Measurements from ENCODE around the gene HEXB.
A peak's percentile ranks its signal among the peaks of the same experiment; 100 is the strongest.
"Not testable (repeated sequence)": the region's sequence is repeated elsewhere in the genome, so short reads cannot be mapped to it uniquely, and the experiment has no call there.

The HEXB gene

GRCh38 chr5:74660140-74660539 is 24.9 kb upstream of the HEXB start:
- no peak for DNase-seq

DNA sequence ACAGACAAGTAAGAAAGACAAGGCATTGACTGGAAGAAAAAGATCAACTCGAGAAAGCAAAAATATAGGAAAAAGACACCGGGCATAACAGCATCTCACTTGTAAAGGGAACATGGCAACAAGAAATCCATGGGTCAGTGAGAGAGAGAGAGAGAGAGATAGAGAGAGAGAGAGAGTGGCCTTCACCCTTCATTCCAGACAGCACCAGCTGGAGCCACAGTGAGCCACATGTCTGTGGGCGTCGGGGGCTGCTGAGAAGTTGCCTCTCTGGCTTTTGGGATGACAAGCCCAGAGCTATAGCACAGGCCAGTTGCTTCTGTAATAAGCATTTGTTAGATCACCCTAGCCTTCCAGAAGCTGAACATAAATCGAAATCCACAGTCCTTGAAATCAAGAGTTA is 24.2 kb upstream of the HEXB start:
- no peak for DNase-seq

- no peak for DNase-seq
These were observed 20.5 kb upstream of the HEXB start for GRCh38 chr5:74664551-74664950.

- no peak for DNase-seq
These were observed 19.8 kb upstream of the HEXB start for GRCh38 chr5:74665273-74665672.

DNA sequence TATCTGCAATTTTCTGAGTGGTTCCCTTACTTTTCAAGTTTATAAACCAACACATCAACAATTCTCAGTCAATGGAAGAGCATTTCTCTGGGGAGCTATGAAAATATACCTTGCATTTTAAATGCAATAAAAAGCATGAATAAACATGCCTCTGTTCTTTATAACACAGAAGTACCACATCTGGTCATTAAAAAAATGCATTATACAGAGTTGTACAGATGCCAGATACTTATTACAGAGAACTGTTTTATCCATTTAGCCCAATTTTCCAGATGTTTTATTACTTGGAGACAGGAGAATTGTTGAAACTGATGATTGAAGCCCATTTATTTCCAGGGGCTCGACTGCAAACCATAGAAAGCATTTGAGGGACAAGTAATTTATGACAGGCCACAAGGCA is 19.2 kb upstream of the HEXB start:
- no peak for DNase-seq

GRCh38 chr5:74667396-74667795 is 17.6 kb upstream of the HEXB start:
- no peak for DNase-seq

DNA sequence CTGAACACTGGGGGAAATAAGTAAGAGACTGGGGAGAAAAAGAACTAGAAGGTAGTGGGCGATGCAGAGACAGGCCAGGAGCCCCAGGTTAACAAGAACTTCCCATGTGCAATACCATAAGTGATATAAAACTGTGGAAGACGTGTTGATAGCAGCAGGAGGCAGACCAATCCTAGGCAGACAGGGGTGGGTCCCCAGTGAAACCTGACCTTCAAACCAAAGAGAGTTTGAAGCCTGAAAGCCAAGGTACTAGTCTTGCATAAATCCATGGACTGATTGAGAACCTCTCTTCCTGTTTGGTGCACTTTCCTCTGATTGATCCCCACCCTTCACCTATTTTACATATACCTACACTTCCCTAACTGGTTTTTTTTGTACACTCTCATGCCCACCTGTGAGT is 15.2 kb upstream of the HEXB start:
- no peak for DNase-seq

- no peak for DNase-seq
These were observed 14.5 kb upstream of the HEXB start for GRCh38 chr5:74670396-74671038.

GRCh38 chr5:74672215-74672877 is 12.7 kb upstream of the HEXB start:
- DNase-seq = peak in 1 of 2 experiments; percentile 5

DNA sequence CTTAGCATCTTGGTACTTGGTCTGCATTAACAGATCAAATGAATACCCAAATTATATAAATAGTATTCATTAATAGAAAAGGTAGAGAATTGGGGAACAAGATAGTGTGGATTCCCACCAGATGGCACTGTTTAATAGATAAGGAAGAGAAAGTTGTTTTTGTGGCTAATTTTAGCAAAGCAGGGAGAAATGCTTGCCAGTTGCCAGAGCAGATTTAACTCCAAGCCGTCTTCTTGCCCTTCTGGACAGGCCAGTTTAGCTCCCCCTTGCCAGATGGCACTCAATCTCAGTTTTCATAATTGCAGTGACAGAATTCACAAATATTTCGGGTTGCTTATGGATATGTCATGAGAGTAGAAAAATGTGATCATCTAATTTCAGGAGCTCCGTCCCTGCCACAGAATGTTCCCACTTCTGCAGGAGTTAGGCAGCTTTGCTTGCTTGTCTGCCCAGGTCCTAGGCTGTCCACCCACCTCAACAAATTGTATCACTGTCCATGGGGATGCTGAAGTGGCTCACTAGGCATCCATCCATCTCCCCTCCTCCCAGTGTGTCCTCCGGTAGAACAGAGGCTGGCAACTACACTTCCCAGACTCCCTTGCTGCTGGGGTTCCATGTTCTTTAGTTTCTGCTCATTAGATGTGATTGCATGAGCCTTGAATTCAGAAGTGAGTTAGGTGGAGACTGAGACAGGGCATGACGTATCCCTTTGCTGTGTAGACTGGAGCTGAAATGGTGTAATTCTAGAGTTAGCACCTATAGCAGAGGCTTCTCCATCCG is 11.8 kb upstream of the HEXB start:
- DNase-seq = peak; percentile 76 to 85

DNA sequence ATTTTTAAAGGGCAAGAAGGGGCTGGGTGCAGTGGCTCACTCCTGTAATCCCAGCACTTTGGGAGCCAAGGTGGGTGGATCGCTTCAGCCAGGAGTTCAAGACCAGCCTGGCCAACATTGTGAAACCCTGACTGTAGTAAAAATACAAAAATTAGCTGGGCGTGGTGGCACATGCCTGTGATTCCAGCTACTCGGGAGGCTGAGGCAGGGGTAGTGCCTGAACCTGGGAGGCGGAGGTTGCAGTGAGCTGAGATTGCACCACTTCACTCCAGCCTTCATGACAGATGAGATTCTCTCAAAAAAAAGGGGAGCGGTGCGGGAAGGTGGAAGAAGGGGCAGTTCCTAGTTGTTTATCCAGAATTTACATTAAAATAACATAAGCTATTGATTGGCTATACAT is 8.6 kb upstream of the HEXB start:
- DNase-seq = not testable (repeated sequence)

DNA sequence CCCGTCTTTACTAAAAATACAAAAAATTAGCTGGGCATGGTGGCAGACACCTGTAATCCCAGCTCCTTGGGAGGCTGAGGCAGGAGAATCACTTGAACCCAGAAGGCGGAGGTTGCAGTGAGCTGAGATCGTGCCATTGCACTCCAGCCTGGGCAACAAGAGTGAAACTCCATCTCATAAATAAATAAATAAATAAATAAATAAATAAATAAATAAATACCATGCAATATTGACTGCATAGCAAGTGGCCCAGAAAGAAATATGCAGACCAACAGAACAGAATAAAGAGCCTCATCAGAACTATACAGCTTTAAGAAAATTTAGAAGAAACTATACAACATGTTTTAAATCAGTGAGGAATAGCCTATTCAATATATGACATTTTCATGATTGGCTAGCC is 6.9 kb upstream of the HEXB start:
- DNase-seq = not testable (repeated sequence)

- not testable (repeated sequence) for DNase-seq
These were observed 5.7 kb upstream of the HEXB start for GRCh38 chr5:74679300-74679699.

DNA sequence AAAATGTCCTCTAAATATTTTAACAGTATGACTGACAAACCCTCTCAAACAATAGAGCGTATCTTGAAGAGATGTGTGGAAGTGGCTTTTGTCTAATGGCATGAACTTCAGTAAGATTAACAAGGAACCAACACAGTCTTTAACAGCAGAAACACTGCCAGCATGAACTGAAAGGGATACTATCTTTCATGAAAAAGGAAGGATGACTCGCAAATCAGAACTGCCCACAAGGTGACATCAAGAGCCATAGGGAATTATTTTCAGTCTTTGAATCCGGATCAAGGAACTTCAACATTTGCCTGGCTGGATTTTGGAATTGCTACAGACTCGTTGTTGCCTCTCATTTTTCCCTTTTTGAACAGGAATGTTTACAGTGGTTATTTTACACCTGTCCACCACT is 5.1 kb upstream of the HEXB start:
- no peak for DNase-seq

GRCh38 chr5:74685979-74686631 is 1.1 kb downstream of the HEXB start:
- no peak for DNase-seq

DNA sequence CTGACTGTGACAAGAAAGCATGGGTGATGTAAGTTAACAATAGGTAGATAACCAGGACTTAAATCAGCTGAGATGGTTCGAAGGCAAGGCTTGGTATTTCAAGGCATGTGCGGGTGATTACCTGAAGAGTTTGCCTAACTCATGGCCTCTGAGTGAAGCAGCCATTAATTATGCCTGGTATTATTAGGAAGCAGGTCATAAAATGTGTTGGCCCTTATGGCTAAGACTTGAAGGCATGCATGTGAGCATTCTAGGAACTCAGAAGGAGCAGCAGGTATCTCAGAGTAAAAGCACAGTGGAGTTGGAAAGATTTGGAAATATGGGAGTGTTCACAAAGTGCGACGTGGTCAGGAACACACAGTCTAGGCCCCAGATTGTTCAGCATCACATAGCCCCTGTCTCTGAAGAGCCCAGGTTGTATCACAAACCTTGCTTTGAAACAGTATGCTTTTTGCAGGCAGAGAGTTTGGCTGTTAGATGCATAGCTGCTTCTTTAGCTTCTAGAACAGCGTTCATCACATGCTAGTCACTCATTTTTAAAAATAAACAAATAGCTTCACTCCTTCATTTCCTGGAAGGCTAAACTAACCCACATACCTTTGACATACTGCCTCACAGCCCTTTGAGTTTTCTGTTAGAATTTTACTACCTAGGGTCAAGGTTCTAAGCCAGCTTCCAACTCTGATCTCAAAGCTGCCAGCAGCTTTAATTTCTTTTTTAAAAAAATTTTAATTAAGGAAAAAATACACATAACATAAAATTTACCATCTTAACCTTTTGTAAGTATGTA is 2.1 kb downstream of the HEXB start:
- DNase-seq = no peak

DNA sequence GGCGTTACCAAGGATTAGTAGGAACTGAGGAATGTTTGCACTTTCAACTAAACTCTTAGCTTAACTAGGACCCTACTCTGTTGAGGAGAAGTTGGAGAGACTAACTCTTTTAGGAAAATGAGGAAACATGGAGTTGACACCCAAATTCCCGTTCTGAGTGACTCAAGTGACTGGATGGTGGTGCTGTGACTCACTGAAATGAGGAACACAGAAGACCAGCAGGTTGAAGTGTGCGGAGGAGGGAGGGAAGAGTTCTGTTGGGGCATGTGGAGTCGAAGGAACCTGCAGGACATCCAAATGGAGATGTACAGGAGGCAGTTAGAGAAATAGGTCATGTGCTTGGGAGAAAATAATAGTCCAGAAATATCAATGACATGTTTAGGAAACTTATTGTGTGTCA is 8.2 kb downstream of the HEXB start:
- DNase-seq = no peak

DNA sequence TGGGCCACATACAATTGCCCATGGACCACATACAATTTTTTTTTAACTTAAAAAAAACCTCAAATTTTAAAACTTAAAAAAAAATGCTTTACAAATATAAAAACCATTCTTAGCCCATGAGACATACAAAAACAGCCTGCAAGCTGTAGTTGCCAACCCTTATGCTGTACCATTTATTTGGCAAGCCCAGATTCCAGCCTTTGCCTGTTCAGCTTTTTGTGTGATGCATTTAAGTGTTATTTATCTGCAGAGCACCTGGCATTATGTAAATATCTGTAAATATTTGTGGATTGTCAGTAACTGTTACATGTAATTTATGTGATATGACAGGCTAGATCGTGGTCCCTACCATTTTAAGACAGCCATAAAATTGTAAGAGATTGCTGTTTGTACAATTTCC is 32.6 kb downstream of the HEXB start:
- no peak for DNase-seq

GRCh38 chr5:74722271-74722670 is 37.2 kb downstream of the HEXB start:
- no peak for DNase-seq

- no peak for DNase-seq
These were observed 40.3 kb downstream of the HEXB start for GRCh38 chr5:74725331-74725730.

GRCh38 chr5:74736759-74737158 is 51.7 kb downstream of the HEXB start:
- no peak for DNase-seq

DNA sequence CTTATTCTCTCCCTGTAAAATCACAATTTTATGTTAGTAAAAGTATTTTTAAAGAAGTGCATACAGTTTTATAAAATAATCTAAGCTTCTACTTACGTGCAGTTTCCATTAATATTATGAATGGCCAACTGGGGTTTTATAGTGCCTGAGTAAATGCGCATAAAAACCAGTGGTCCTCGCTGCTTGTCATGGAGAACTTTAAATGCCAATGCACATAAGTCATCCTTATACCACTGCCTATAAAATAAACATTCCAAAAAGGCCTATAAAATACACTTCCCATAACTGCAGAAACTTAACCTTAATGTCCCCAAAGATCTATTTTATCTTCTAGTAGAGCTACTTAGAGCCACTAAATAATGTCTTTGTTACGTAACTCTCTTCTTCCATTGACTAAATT is 53.4 kb downstream of the HEXB start:
- no peak for DNase-seq

DNA sequence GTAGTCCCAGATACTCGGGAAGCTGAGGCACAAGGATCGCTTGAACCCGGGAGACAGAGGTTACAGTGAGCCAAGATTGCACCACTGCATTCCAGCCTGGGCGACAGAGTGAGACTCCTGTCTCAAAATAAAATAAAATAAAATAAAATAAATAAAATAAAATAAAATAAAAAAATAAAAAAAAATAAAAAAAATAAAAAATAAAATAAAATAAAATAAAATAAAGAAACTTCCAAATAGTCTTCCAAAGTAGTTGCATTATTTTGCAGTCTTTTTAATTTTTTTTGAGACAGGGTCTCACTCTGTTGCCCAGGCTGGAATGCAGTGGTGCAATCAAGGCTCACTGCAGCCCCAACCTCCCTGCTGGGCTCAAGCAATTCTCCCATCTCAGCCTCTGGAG is 63.7 kb downstream of the HEXB start:
- DNase-seq = not testable (repeated sequence)
